Spinal cord (tissue), 10 donors: Measurements from ENCODE around the gene HIBCH. TPM values are rescaled to one million over a fixed set of nuclear protein-coding genes. Genes with fewer than 3 reads are reported as not detected.
"Not testable (repeated sequence)": the region's sequence is repeated elsewhere in the genome, so short reads cannot be mapped to it uniquely, and the experiment has no call there.

Source experiments
- DNase-seq, 6 donors: peaks; one replicate each; pipeline versions ENCODE4 v3.0.0 to v3.0.0-alpha.2; 2013 to 2015; ENCODE audit warnings: low spot score in 6 of 6, low read depth in 4 of 6
- H3K27ac ChIP-seq: one replicate; pipeline ENCODE4 v1.5.1; 2013; ENCODE audit warnings: low read depth, low read length, control low read depth
- H3K27me3 ChIP-seq: one replicate; pipeline ENCODE4 v1.6.1; 2013; ENCODE audit warnings: low read length; ENCODE audit not compliant: control insufficient read depth, insufficient read depth
- H3K36me3 ChIP-seq: one replicate; pipeline ENCODE4 v1.6.1; 2013; ENCODE audit warnings: low read length; ENCODE audit not compliant: control insufficient read depth, insufficient read depth
- H3K4me1 ChIP-seq: one replicate; pipeline ENCODE4 v1.6.1; 2013; ENCODE audit warnings: low read length; ENCODE audit not compliant: control insufficient read depth, insufficient read depth
- H3K4me3 ChIP-seq: one replicate; pipeline ENCODE4 v1.5.1; 2013; ENCODE audit warnings: low read depth, low read length, control low read depth
- H3K9me3 ChIP-seq: one replicate; pipeline ENCODE4 v1.6.1; 2013; ENCODE audit warnings: low read length; ENCODE audit not compliant: control insufficient read depth, insufficient read depth
- WGBS: methylation state at CpG from one replicate; pipeline ENCODE4 v1.1.5; 2013; ENCODE audit warnings: missing lambda C conversion rate; ENCODE audit not compliant: insufficient coverage; 5-methylcytosine and 5-hydroxymethylcytosine counted together
- polyA plus RNA-seq, 2 donors: library from polyadenylated mRNA; unstranded; fragments of 120-200 nt; gene quantifications; one replicate each; pipeline ENCODE4 v1.2.1, GENCODE V29; 2013; ENCODE audit not compliant: insufficient read length in 2 of 2
- total RNA-seq, 2 donors: library from RNA; depleted of rRNA in 1 of 2; stranded (reverse); fragments of 120-200 nt in 1 of 2; fragments of >200 nt in 1 of 2; gene quantifications; one replicate each; pipeline versions ENCODE4 v1.2.3 to v1.2.4, GENCODE V29; 2013 to 2014
- donor health status: healthy.

HIBCH gene
- total and polyA plus RNA-seq, 4 donors: 39.5 to 56.0 (median 48.8) TPM

DNA sequence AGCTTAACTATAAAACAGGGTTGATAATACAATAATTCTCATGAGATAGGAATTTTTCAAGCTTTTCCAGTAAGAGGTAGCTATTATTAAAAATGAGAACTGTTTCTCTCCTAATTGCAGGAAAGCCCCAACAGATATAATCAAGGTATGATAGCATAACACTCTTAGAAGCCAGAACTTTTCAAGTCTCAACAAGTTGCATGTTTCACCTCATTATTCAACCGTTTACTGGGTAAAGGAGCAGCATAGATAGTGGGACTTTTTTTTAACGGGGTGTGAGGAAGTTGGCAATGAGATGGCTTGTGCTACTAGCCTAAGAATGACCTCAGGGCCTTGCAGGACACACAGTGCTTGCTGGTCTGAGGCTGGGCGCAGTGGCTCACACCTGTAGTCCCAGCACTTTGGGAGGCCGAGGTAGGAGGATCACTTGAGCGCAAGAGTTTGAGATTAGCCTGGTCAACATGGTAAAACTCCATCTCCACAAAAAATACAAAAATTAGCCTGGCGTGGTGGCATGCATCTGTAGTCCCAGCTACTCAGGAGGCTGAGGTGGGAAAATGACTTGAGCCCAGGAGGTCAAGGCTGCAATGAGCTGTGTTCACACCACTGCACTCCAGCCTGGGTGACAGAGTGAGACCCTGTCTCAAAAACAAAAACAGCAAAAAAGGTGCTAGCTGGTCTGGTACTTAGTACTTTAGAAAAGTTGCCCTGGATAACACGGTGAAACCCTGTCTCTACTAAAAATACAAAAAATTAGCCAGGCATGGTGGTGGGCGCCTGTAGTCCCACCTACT lies 39.2 kb upstream of the HIBCH start:
- WGBS: 97% methylated on average over 6 of the region's 8 CpGs
- H3K4me3 ChIP-seq, H3K36me3 ChIP-seq, H3K4me1 ChIP-seq, DNase-seq, H3K9me3 ChIP-seq, H3K27ac ChIP-seq, H3K27me3 ChIP-seq: not testable (repeated sequence)

- H3K36me3 ChIP-seq: no peaks in the 10 kb centered on the region
- H3K4me3 ChIP-seq: no peak overlapping the region
- H3K4me1 ChIP-seq: peaks cover 10% of the 10 kb centered on the region
- no peaks in the 10 kb centered on the region for H3K27me3 ChIP-seq
- DNase-seq: peak in 1 of 6 donors; percentile 35
- H3K27ac ChIP-seq: no peak overlapping the region
- no CpG with 5 or more reads among the region's 2 CpGs for WGBS
- H3K9me3 ChIP-seq: no peaks in the 10 kb centered on the region
Observed at GRCh38 chr2:190357600-190357999, 38.0 kb upstream of the HIBCH start.

DNA sequence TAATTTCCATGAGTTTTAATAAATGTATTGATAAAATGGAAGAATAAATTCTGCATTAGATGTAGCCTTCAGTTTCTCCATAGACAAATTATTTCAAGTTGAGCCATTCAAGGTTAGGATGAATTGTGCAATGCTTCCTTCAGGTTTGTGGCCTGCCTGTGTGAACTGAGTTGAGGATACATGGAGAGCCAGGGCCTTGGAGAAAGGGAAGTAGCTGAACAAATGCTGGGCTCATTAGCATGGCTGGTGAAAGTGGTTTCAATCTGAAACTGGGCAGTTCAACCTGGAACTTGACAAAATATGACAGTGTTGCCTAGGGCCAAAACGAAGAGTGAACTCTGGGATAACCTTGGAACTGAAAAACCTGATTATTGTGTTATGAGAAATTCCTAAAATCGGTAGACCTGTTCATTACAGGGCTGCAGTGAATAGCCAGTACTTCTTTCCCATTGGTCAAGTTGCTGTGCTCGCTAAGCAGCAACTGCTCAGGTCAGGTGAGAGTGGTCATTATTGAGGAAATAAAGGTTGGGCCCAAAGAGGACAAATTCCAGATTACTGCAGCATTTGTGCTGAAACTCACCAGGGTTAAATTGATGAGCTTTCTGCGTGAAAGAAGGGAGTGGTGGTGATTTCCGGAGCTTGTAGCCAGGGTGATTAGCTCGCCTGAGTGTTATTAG lies 36.5 kb upstream of the HIBCH start:
- Histone ChIP-seq H3K4me1 (peaks cover 11% of the 10 kb centered on the region), H3K27ac (no peak overlapping the region), H3K36me3 (no peaks in the 10 kb centered on the region), H3K4me3 (no peak overlapping the region), H3K27me3 (no peaks in the 10 kb centered on the region), H3K9me3 (no peaks in the 10 kb centered on the region)
- WGBS: 72% methylated on average over 6 of the region's 6 CpGs
- no peak for DNase-seq

DNA sequence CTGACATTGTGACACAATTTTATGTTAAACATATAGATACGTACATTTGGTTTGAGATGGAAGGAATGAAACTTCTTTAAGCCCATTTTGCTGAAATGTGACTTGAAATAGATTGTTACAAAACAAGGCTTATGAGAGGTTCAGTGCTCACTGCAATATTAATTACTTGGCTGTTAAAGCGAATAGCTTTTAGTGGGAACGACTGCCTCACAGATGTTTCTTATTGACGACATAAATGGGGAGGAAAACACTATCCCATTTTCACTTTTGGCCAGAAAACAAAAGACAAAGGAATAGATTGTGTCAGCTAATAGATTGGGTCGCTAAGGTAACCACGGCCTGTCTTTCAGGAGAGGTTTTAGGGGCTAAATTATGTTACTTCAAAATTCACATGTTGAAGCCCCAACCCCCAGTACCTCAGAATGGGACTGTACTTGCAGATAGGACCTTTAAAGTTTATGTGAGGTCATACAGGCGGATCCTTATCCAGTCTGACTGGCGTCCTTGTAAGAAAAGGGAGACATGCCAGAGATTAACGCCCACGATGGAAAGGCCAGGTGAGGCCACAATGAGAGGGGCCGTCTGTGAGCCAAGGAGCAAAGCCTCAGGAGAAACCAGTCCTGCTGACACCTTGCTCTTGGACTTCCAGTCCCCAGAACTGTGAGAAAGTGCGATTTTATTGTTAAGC lies 34.5 kb upstream of the HIBCH start:
- H3K9me3 ChIP-seq: no peaks in the 10 kb centered on the region
- H3K27ac ChIP-seq: peak overlapping the region; percentile 15
- WGBS: 65% methylated on average over 5 of the region's 12 CpGs
- H3K4me3 ChIP-seq: no peak overlapping the region
- H3K27me3 ChIP-seq: no peaks in the 10 kb centered on the region
- peak in 1 of 6 donors; percentile 29 for DNase-seq
- H3K4me1 ChIP-seq: peaks cover 8% of the 10 kb centered on the region
- no peaks in the 10 kb centered on the region for H3K36me3 ChIP-seq

GRCh38 chr2:190353537-190353899 lies 33.9 kb upstream of the HIBCH start:
- Histone ChIP-seq H3K4me1 (peaks cover 7% of the 10 kb centered on the region), H3K27me3 (no peaks in the 10 kb centered on the region), H3K9me3 (no peaks in the 10 kb centered on the region), H3K4me3 (no peak overlapping the region), H3K27ac (peak overlapping the region; percentile 15), H3K36me3 (no peaks in the 10 kb centered on the region)
- DNase-seq: no peak

DNA sequence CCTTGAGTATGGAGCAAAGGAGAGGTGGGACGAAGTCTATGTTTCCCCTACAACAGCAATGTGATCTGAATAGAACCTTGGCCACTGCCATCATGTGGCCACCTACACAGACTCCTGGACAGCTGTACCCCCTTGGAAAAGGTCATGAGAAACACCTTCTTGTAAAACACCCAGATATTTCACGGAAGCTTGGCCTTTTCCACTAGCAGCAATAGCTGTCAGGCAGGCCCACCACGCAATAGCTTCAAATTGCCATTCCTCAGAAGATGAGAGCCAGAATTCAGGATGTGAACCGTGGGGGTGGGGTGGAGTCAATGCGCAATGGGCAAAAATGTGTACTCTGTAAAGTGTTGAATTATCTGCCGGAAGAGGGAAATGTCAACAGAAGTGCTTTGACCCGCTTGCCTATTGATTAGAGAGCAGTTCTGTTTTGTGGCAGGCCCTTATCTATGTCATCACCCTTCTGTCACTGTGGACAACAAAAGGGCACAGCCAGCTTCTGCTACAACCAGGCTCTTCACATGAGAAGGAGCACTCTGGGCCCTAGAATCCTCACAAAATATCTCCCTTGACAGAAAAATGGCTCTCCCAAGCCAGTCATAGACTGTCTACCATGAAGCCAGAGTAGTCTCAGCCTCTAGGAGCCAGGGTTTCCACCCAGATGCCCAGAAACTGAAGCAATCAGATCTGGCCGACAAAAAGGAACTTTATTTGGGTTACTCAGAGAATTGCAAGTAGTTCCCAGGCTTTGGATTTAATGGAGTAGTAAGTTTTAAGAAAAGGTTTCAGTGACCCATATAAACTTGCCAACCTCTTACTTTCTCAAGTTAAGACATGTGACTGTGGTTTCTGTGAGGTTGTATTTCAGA lies 33.3 kb upstream of the HIBCH start:
- Histone ChIP-seq H3K4me3 (no peak overlapping the region), H3K36me3 (no peaks in the 10 kb centered on the region), H3K9me3 (no peaks in the 10 kb centered on the region), H3K4me1 (peaks cover 7% of the 10 kb centered on the region), H3K27ac (peak overlapping the region; percentile 41), H3K27me3 (no peaks in the 10 kb centered on the region)
- 56% methylated on average over 6 of the region's 8 CpGs for WGBS
- peak in 1 of 6 donors; percentile 66 for DNase-seq

DNA sequence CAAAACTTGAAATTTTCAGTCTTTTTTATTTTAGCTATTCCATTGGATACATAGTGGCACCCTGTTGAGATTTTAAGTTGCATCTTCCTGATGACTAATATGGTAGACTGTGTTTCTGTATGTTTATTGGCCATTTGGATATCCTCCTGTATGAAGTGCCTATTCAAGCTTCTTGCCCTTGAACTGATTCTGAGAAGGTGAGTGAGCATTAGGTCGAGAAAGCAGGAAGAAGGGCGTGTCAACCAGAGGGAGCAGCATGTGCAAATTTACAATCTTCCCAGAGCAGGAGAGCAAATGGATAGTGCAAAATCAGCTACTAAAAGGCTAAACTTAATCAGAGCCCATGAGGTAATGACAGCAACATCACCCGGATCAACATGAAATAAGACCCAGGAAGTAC lies 32.3 kb upstream of the HIBCH start:
- WGBS: 90% methylated on average over 2 of the region's 3 CpGs
- peaks cover 7% of the 10 kb centered on the region for H3K4me1 ChIP-seq
- H3K27ac ChIP-seq: no peak overlapping the region
- H3K36me3 ChIP-seq: no peaks in the 10 kb centered on the region
- DNase-seq: no peak
- no peaks in the 10 kb centered on the region for H3K9me3 ChIP-seq
- H3K4me3 ChIP-seq: no peak overlapping the region
- no peaks in the 10 kb centered on the region for H3K27me3 ChIP-seq

DNA sequence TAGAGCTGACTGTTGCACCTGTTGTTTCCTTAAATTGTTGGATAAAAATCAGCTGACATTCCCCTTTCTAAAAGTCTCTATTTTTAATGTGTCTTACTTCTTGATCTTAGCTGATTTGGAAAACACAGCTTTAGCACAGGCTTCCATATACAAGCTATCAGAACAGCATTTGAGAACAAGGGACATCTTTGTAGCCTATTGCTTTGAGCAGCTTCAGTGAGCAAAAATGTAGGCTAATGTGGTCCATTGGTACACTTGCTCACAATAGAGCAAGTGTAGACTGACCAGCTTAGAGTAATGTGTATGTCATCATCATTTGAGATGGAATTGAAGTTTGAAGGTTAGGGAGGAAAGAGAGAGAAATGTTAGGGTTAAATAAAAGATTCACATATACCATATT lies 30.7 kb upstream of the HIBCH start:
- peaks cover 7% of the 10 kb centered on the region for H3K4me1 ChIP-seq
- no peak overlapping the region for H3K4me3 ChIP-seq
- H3K27ac ChIP-seq: peak overlapping the region; percentile 18
- no peaks in the 10 kb centered on the region for H3K9me3 ChIP-seq
- no peaks in the 10 kb centered on the region for H3K27me3 ChIP-seq
- no peaks in the 10 kb centered on the region for H3K36me3 ChIP-seq
- no peak for DNase-seq

DNA sequence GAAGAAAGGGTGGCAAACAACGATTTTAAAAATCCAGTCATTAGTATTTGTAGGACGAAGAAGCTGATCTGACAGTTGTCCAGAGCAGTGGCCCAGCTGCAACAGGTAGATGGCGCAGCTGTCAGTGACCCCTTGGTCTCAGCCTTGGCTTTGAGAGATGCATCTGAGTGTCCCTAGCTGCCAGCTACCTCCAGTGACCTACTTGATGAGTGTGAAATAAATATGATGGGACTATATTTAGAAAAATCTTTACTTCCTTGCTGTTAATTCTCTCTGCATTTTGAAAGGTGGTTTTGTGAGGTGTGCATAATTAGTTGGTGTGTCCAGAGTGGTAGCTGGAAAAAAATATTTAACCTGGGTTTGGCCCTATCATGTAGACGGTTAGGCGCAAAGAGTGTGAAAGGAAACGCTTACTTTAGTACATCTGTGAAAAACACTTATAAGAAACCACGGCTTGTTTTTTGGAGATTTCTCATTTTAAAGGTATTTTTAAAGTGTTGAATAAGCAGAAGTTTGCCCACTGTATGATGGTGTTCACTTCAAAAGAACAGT lies 24.7 kb upstream of the HIBCH start:
- Histone ChIP-seq H3K4me3 (peak overlapping the region; percentile 72), H3K27me3 (no peaks in the 10 kb centered on the region), H3K36me3 (no peaks in the 10 kb centered on the region), H3K9me3 (no peaks in the 10 kb centered on the region), H3K4me1 (peaks cover 8% of the 10 kb centered on the region), H3K27ac (peak overlapping the region; percentile 71)
- WGBS: 40% methylated on average over 6 of the region's 7 CpGs
- peak in 3 of 6 donors; percentile 15 to 74 (median 68) for DNase-seq
